ENCODE measurements around the gene SIMC1. TPM values are rescaled to one million over a fixed set of nuclear protein-coding genes. Genes with fewer than 3 reads are reported as not detected.

The SIMC1 gene
- total RNA-seq, 6 experiments from 2014 or later = 11.1 to 14.2 (median 13.0) TPM

DNA sequence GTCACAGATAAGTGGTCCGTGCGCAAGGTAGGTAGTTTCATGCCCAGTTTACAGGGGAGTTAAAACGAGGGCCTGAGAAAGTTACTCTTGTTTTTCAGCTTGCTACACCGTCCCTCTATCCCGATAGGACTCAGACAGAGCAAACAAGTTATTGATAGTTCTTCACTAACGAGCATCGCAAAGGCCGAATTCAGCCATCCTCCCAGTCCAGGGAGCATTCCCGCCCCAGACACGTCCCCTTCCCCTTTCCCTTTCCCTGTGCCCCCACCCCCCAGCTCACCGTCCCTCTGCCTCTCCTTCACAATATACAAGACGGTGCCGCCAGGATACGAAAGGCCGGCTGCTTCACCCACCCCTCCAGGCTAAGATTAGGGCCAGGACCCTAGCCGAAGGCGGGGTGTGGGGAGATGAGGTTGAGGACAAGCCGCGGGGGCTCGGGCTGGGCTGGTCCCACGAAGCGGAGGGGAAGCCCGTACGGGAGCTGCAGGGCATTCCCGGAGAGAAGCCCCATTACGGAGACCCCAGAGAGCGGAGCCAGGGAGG is 122.7 kb downstream of the SIMC1 start:
- no peaks in the 10 kb centered on the region for H3K9me3 Mint-ChIP-seq
- peaks cover 4% of the 10 kb centered on the region for H3K27me3 Mint-ChIP-seq (ENCODE audit: insufficient read depth)
- H3K4me3 Mint-ChIP-seq = peak overlapping the region; percentile 98
- DNase-seq = no peak
- peak overlapping the region; percentile 86 for H3K27ac Mint-ChIP-seq
- TF ChIP-seq, protein P1, sequence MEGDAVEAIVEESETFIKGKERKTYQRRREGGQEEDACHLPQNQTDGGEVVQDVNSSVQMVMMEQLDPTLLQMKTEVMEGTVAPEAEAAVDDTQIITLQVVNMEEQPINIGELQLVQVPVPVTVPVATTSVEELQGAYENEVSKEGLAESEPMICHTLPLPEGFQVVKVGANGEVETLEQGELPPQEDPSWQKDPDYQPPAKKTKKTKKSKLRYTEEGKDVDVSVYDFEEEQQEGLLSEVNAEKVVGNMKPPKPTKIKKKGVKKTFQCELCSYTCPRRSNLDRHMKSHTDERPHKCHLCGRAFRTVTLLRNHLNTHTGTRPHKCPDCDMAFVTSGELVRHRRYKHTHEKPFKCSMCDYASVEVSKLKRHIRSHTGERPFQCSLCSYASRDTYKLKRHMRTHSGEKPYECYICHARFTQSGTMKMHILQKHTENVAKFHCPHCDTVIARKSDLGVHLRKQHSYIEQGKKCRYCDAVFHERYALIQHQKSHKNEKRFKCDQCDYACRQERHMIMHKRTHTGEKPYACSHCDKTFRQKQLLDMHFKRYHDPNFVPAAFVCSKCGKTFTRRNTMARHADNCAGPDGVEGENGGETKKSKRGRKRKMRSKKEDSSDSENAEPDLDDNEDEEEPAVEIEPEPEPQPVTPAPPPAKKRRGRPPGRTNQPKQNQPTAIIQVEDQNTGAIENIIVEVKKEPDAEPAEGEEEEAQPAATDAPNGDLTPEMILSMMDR (IDR thresholded peaks at IDR 0.05) = no peak
- H3K36me3 Mint-ChIP-seq (ENCODE audit: low read depth) = peaks cover 19% of the 10 kb centered on the region
- H3K4me1 Mint-ChIP-seq (ENCODE audit: low read depth) = peaks cover 26% of the 10 kb centered on the region

GRCh38 chr5:176361437-176362232 is 123.4 kb downstream of the SIMC1 start, which contains the start of gene KIAA1191:
Gene KIAA1191 (minus strand): TSS chr5:176361764. CDS start chr5:176359508, 2,256 bp downstream.
- H3K4me3 Mint-ChIP-seq = peak within 1 kb of the TSS; percentile 98
- H3K27ac Mint-ChIP-seq = peak within 1 kb of the TSS; percentile 86
- peaks cover 4% of the 10 kb centered on the region for H3K27me3 Mint-ChIP-seq (ENCODE audit: insufficient read depth)

DNA sequence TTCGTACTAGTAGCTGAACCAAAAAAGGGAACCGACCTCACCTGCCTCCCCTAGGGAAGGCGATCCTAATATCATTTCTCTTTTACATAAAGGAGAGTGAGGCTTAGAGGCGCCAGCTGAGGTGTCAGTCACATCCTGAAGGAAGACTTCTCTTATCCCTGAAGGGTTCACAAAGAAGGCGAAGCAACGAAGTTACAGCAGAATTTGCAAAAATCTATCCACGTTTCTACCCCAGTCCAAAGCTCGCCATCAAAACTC is 123.9 kb downstream of the SIMC1 start:
- Mint-ChIP-seq H3K36me3 (ENCODE audit: low read depth) (peaks cover 20% of the 10 kb centered on the region), H3K9me3 (no peaks in the 10 kb centered on the region), H3K27me3 (ENCODE audit: insufficient read depth) (peaks cover 5% of the 10 kb centered on the region), H3K4me1 (ENCODE audit: low read depth) (peaks cover 37% of the 10 kb centered on the region), H3K27ac (no peak overlapping the region), H3K4me3 (peak overlapping the region; percentile 98)
- TF ChIP-seq, protein P1 (IDR thresholded peaks at IDR 0.05) = no peak
- DNase-seq = no peak

More at GRCh38 chr5:176361437-176362232, 123.4 kb downstream of the SIMC1 start, which contains the start of gene KIAA1191:
- H3K36me3 Mint-ChIP-seq (ENCODE audit: low read depth) = peaks cover 19% of the 10 kb centered on the region
- peak; percentile 91 for DNase-seq
- TF ChIP-seq, protein P1 (IDR thresholded peaks at IDR 0.05) = peak; percentile 23; the same call in 1 of the 2 replicates
- no peaks in the 10 kb centered on the region for H3K9me3 Mint-ChIP-seq
- H3K4me1 Mint-ChIP-seq (ENCODE audit: low read depth) = peaks cover 32% of the 10 kb centered on the region

GRCh38 chr5:176364765-176365350 is 126.6 kb downstream of the SIMC1 start:
- Mint-ChIP-seq H3K4me1 (ENCODE audit: low read depth) (peaks cover 27% of the 10 kb centered on the region), H3K4me3 (peak overlapping the region; percentile 74), H3K27ac (peak overlapping the region; percentile 59), H3K9me3 (no peaks in the 10 kb centered on the region), H3K27me3 (ENCODE audit: insufficient read depth) (peaks cover 6% of the 10 kb centered on the region), H3K36me3 (ENCODE audit: low read depth) (peaks cover 10% of the 10 kb centered on the region)
- TF ChIP-seq, protein P1 (IDR thresholded peaks at IDR 0.05) = no peak
- DNase-seq = no peak

- Mint-ChIP-seq H3K4me3 (peak within 1 kb of the TSS; percentile 78), H3K27ac (peak within 1 kb of the TSS; percentile 59), H3K9me3 (no peaks in the 10 kb centered on the region), H3K36me3 (ENCODE audit: low read depth) (peaks cover 9% of the 10 kb centered on the region), H3K4me1 (ENCODE audit: low read depth) (peaks cover 25% of the 10 kb centered on the region), H3K27me3 (ENCODE audit: insufficient read depth) (peaks cover 6% of the 10 kb centered on the region)
- no peak for DNase-seq
- TF ChIP-seq, protein P1 (IDR thresholded peaks at IDR 0.05) = no peak; the same call in 1 of the 2 replicates
These were observed 127.4 kb downstream of the SIMC1 start, which contains the start of gene ARL10 for GRCh38 chr5:176365351-176366231. Gene ARL10 (plus strand): TSS chr5:176365487. CDS start chr5:176365564, 77 bp downstream.

Measured in HFFc6 (cell line).